ENCODE data around the gene ANO6.

GRCh38 chr12:45284096-45284901, 68.4 kb downstream of the ANO6 start:
- TF ChIP-seq CTCF (IDR thresholded peaks at IDR 0.05; ENCODE audit: low read depth, low read length): no peak
- TF ChIP-seq POLR2A (IDR thresholded peaks at IDR 0.05; ENCODE audit: extremely low read depth, insufficient read length): no peak
- no peak for TF ChIP-seq MAX (IDR thresholded peaks at IDR 0.05; ENCODE audit: low read depth, low read length)

All from NB4 (cell line).